Activated CD4-positive, alpha-beta T cell treated with anti-CD3 and anti-CD28 coated beads, Interleukin-2, amount 50 U/mL, for 1 hour (primary cell): ENCODE results near the gene DMP1.

Source experiments
- DNase-seq: peaks from one replicate; pipeline ENCODE4 v3.0.0-alpha.2; 2020

Gene DMP1

GRCh38 chr4:87649980-87650379 lies at the start of gene DMP1:
TSS of gene DMP1 (plus strand) at chr4:87650280. CDS start at chr4:87656493, 6,213 bp downstream.
- no peak for DNase-seq

GRCh38 chr4:87601361-87601760 lies 48.7 kb upstream of the DMP1 start:
- no peak for DNase-seq

GRCh38 chr4:87608229-87608628 lies 41.9 kb upstream of the DMP1 start, which contains the start of gene DSPP:
TSS of gene DSPP (plus strand) at chr4:87608529. CDS start at chr4:87610909, 2,380 bp downstream.
- no peak for DNase-seq

- DNase-seq = no peak
Measured at GRCh38 chr4:87614292-87614890, 35.7 kb upstream of the DMP1 start.

- no peak for DNase-seq
Measured at GRCh38 chr4:87616268-87616667, 33.8 kb upstream of the DMP1 start.

- DNase-seq = no peak
Measured at GRCh38 chr4:87620086-87620485, 30.0 kb upstream of the DMP1 start.

GRCh38 chr4:87620491-87620890 lies 29.6 kb upstream of the DMP1 start:
- DNase-seq = no peak

GRCh38 chr4:87622303-87622702 lies 27.8 kb upstream of the DMP1 start:
- no peak for DNase-seq

- DNase-seq = no peak
Measured at GRCh38 chr4:87624698-87625097, 25.4 kb upstream of the DMP1 start.

- DNase-seq = no peak
Measured at GRCh38 chr4:87631668-87632067, 18.4 kb upstream of the DMP1 start.

- DNase-seq = no peak
Measured at GRCh38 chr4:87632469-87632868, 17.6 kb upstream of the DMP1 start.

- DNase-seq = no peak
Measured at GRCh38 chr4:87633243-87633642, 16.8 kb upstream of the DMP1 start.

- DNase-seq = no peak
Measured at GRCh38 chr4:87644286-87644685, 5.8 kb upstream of the DMP1 start.

- DNase-seq = no peak
Measured at GRCh38 chr4:87650938-87651337, 858 bp downstream of the DMP1 start.

- DNase-seq = no peak
Measured at GRCh38 chr4:87651941-87652340, 1.9 kb downstream of the DMP1 start.

GRCh38 chr4:87654487-87655044 lies 4.5 kb downstream of the DMP1 start:
- DNase-seq = no peak

GRCh38 chr4:87657525-87657924 lies 7.4 kb downstream of the DMP1 start:
- DNase-seq = no peak

GRCh38 chr4:87659247-87659931 lies 9.3 kb downstream of the DMP1 start:
- DNase-seq = no peak

- no peak for DNase-seq
Measured at GRCh38 chr4:87662871-87663270, 12.8 kb downstream of the DMP1 start.

GRCh38 chr4:87669373-87669772 lies 19.3 kb downstream of the DMP1 start:
- DNase-seq = no peak

GRCh38 chr4:87677731-87678130 lies 27.7 kb downstream of the DMP1 start:
- DNase-seq = no peak

- DNase-seq = peak; percentile 7
Measured at GRCh38 chr4:87679449-87680169, 29.5 kb downstream of the DMP1 start.

GRCh38 chr4:87680271-87680670 lies 30.2 kb downstream of the DMP1 start:
- DNase-seq = no peak

- no peak for DNase-seq
Measured at GRCh38 chr4:87688316-87688715, 38.2 kb downstream of the DMP1 start.
